OCI-LY7 (cell line): ENCODE data around the gene COLEC12. TPM values are rescaled to one million over a fixed set of nuclear protein-coding genes. Genes with fewer than 3 reads are reported as not detected.

Source experiments
- BruUV-seq: library from RNA; stranded (reverse); fragments of 400-500 nt; replicated peaks from 2 replicates; lab custom pipeline; 2021; lab: Mats Ljungman, UMichigan
- CTCF ChIA-PET: fragments of 300-600 bp; sonication (Branson Sonifier 250); formaldehyde crosslinking; loops from one replicate; lab custom pipeline; 2022; ENCODE audit warnings: antibody characterized with exemption; ENCODE audit not compliant: unreplicated experiment; lab: Charles Lee
- POLR2A ChIA-PET: fragments of 300-600 bp; sonication (Branson Sonifier 250); formaldehyde crosslinking; loops from one replicate; lab custom pipeline; 2022; ENCODE audit warnings: antibody characterized with exemption; lab: Charles Lee
- DNase-seq: peaks from one replicate; pipeline ENCODE4 v3.0.0-alpha.2; 2015; ENCODE audit warnings: low spot score
- H2AFZ ChIP-seq: fragments of 200-600 bp; sonication (generic), shearing (Covaris generic); 2 replicates; pipeline ENCODE4 v1.6.1; 2014; ENCODE audit warnings: mild to moderate bottlenecking, antibody characterized with exemption, low read length, moderate library complexity
- H3K27ac ChIP-seq: fragments of 200-600 bp; sonication (generic); 2 replicates; pipeline ENCODE4 v1.5.1; 2014; ENCODE audit warnings: mixed run types, low read depth, mild to moderate bottlenecking, moderate library complexity, low read length, inconsistent platforms; ENCODE audit not compliant: poor library complexity, severe bottlenecking
- H3K36me3 ChIP-seq: fragments of 200-600 bp; sonication (generic); 2 replicates; pipeline ENCODE4 v1.6.1; 2014; ENCODE audit warnings: mild to moderate bottlenecking, antibody characterized with exemption, low read length, moderate library complexity, mixed read lengths; ENCODE audit not compliant: insufficient read depth
- H3K4me1 ChIP-seq: fragments of 200-600 bp; sonication (generic); 2 replicates; pipeline ENCODE4 v1.5.1; 2014; ENCODE audit warnings: mild to moderate bottlenecking, low read length; ENCODE audit not compliant: insufficient read depth, poor library complexity, severe bottlenecking
- H3K4me2 ChIP-seq: fragments of 200-600 bp; sonication (generic); 2 replicates; pipeline ENCODE4 v1.6.1; 2014; ENCODE audit warnings: mild to moderate bottlenecking, low read length
- H3K4me3 ChIP-seq: fragments of 200-600 bp; sonication (generic); 2 replicates; pipeline ENCODE4 v1.5.1; 2014; ENCODE audit warnings: mild to moderate bottlenecking, low read depth, low read length; ENCODE audit not compliant: poor library complexity, severe bottlenecking
- H3K79me2 ChIP-seq: fragments of 200-600 bp; sonication (generic); 2 replicates; pipeline ENCODE4 v1.6.1; 2016; ENCODE audit warnings: low read depth, mild to moderate bottlenecking, low read length, moderate library complexity, mixed read lengths; ENCODE audit not compliant: insufficient read depth
- H3K9me2 ChIP-seq: fragments of 200-600 bp; sonication (generic); 2 replicates; pipeline ENCODE4 v1.6.1; 2016; ENCODE audit warnings: mild to moderate bottlenecking, low read length, mixed read lengths; ENCODE audit not compliant: insufficient read depth
- H3K9me3 ChIP-seq: fragments of 200-600 bp; sonication (generic); 2 replicates; pipeline ENCODE4 v1.6.1; 2014; ENCODE audit warnings: mild to moderate bottlenecking, mixed run types, low read length, mixed read lengths
- H4K20me1 ChIP-seq: fragments of 200-600 bp; sonication (generic); 2 replicates; pipeline ENCODE4 v1.6.1; 2014; ENCODE audit warnings: mild to moderate bottlenecking, antibody characterized with exemption, low read length, moderate library complexity, mixed read lengths; ENCODE audit not compliant: insufficient read depth
- CTCF ChIP-seq: fragments of 200-600 bp; sonication (generic); conservative IDR thresholded peaks from 2 replicates; pipeline ENCODE4 v1.5.1; 2014; ENCODE audit warnings: mild to moderate bottlenecking, antibody characterized with exemption, low read length, moderate library complexity, mixed read lengths
- EZH2phosphoT487 ChIP-seq: fragments of 200-600 bp; sonication (generic); IDR thresholded peaks from 2 replicates; pipeline ENCODE4 v1.6.1; 2018; ENCODE audit warnings: low read depth, borderline replicate concordance, mild to moderate bottlenecking, mixed run types, antibody characterized with exemption, low read length, moderate library complexity, mixed read lengths
- intact Hi-C: fragments of 100-400 bp; cut with micrococcal nuclease; formaldehyde crosslinking; loops from one replicate; pipeline ENCODE4 v1.10.0; 2022; ENCODE audit not compliant: unreplicated experiment
- total RNA-seq, 2 experiments: library from RNA; depleted of rRNA in 1 of 2; stranded (reverse); fragments of >200 nt in 1 of 2; shearing (Covaris generic) in 1 of 2; gene quantifications; 2 replicates each; pipeline ENCODE4 v1.2.3, GENCODE V29; 2014 to 2022

Gene COLEC12
- total RNA-seq, 2 experiments from 2014 or later: not detected

- Histone ChIP-seq H3K4me2 (no peak overlapping the region), H3K27ac (no peak overlapping the region), H4K20me1 (no peaks in the 10 kb centered on the region), H3K79me2 (no peaks in the 10 kb centered on the region), H3K4me3 (no peak overlapping the region), H3K4me1 (no peaks in the 10 kb centered on the region), H3K9me2 (no peaks in the 10 kb centered on the region), H3K36me3 (no peaks in the 10 kb centered on the region), H3K9me3 (no peaks in the 10 kb centered on the region), H2AFZ (no peak overlapping the region)
- intact Hi-C loops: no loop called here
- no peak for TF ChIP-seq EZH2phosphoT487
- no peak for TF ChIP-seq CTCF
- no peak for DNase-seq
- no TSS peak for BruUV-seq
- ChIA-PET POLR2A (no interaction called here), CTCF (no interaction called here)
Observed at GRCh38 chr18:321865-322467, 178.5 kb downstream of the COLEC12 start.

- no TSS peak for BruUV-seq
- no peaks in the 10 kb centered on the region for H3K9me3 ChIP-seq
- DNase-seq: no peak
- no peak overlapping the region for H3K4me3 ChIP-seq
- no peaks in the 10 kb centered on the region for H3K79me2 ChIP-seq
- no peak overlapping the region for H3K27ac ChIP-seq
- no peaks in the 10 kb centered on the region for H3K4me1 ChIP-seq
- ChIA-PET CTCF (no interaction called here), POLR2A (no interaction called here)
- H3K4me2 ChIP-seq: no peak overlapping the region
- no peaks in the 10 kb centered on the region for H3K9me2 ChIP-seq
- TF ChIP-seq EZH2phosphoT487 (no peak), CTCF (no peak)
- no peaks in the 10 kb centered on the region for H3K36me3 ChIP-seq
- intact Hi-C loops: no loop called here
- H4K20me1 ChIP-seq: no peaks in the 10 kb centered on the region
- H2AFZ ChIP-seq: no peak overlapping the region
Observed at GRCh38 chr18:320155-320554, 180.3 kb downstream of the COLEC12 start.

- H3K4me3 ChIP-seq: no peak overlapping the region
- no peak for DNase-seq
- H3K27ac ChIP-seq: no peak overlapping the region
- CTCF ChIA-PET: no interaction called here
- intact Hi-C loops: no loop called here
- BruUV-seq: no TSS peak
- POLR2A ChIA-PET: no interaction called here
- H2AFZ ChIP-seq: no peak overlapping the region
- H3K79me2 ChIP-seq: no peaks in the 10 kb centered on the region
- H3K4me2 ChIP-seq: no peak overlapping the region
- H4K20me1 ChIP-seq: no peaks in the 10 kb centered on the region
- H3K36me3 ChIP-seq: no peaks in the 10 kb centered on the region
- no peaks in the 10 kb centered on the region for H3K9me2 ChIP-seq
- no peaks in the 10 kb centered on the region for H3K9me3 ChIP-seq
- no peaks in the 10 kb centered on the region for H3K4me1 ChIP-seq
- TF ChIP-seq CTCF (no peak), EZH2phosphoT487 (no peak)
Observed at GRCh38 chr18:319720-320119, 180.8 kb downstream of the COLEC12 start.
